NT2/D1 (cell line): ENCODE data around the gene KAZN.

Source experiments
- SUZ12 ChIP-seq: IDR thresholded peaks from 2 replicates; pipeline ENCODE4 v1.6.1; 2011; ENCODE audit not compliant: insufficient read length, insufficient read depth; ENCODE audit errors: extremely low read depth
- YY1 ChIP-seq: IDR thresholded peaks from 2 replicates; pipeline ENCODE4 v1.6.1; 2011; ENCODE audit not compliant: insufficient read length, insufficient read depth
- ZNF274 ChIP-seq: IDR thresholded peaks from 2 replicates; pipeline ENCODE4 v1.6.1; 2011; ENCODE audit warnings: mild to moderate bottlenecking, low read depth, low read length

- TF ChIP-seq YY1 (no peak), SUZ12 (no peak), ZNF274 (no peak)
Measured at GRCh38 chr1:14761291-14762153, 163.0 kb downstream of the KAZN start.
